K562 (cell line): Measurements from ENCODE around the gene OVOL2.

Experiments
- FOXA1 ChIP-seq: fragments of 450-650 bp; IDR thresholded peaks from 2 replicates; pipeline ENCODE4 v1.6.1; 2016; ENCODE audit warnings: mild to moderate bottlenecking, borderline replicate concordance
- FOXK2 ChIP-seq, 2 experiments: fragments of 450-650 bp; IDR thresholded peaks in 1 of 2; conservative IDR thresholded peaks in 1 of 2; 2 replicates each; pipeline ENCODE4 v1.6.1; 2016; ENCODE audit warnings: low read depth in 2 of 2, mild to moderate bottlenecking in 1 of 2
- POLR2A ChIP-seq: fragments of 450-650 bp; conservative IDR thresholded peaks from 2 replicates; pipeline ENCODE4 v1.6.1; 2016
- SMAD3 ChIP-seq: fragments of 450-650 bp; formaldehyde crosslinking; conservative IDR thresholded peaks from 2 replicates; pipeline ENCODE4 v1.4.0; 2020; ENCODE audit warnings: mild to moderate bottlenecking
- SMARCB1 ChIP-seq: IDR thresholded peaks from 2 replicates; pipeline ENCODE4 v1.6.1; 2011; ENCODE audit warnings: improper control_type of control experiment, low read depth; ENCODE audit not compliant: insufficient read length
- SRF ChIP-seq, 2 experiments: fragments of 250-450, 450-650 bp in 1 of 2; sonication (Bioruptor Pico) in 1 of 2; sonication (generic) in 1 of 2; formaldehyde crosslinking; IDR thresholded peaks; 2 replicates each; pipeline versions ENCODE4 v1.5.0 to v1.5.1; 2020 to 2022; ENCODE audit warnings: mild to moderate bottlenecking in 1 of 2, missing genetic modification reagents in 1 of 2
- ZBTB17 ChIP-seq: fragments of 450-650 bp; formaldehyde crosslinking; IDR thresholded peaks from 2 replicates; pipeline ENCODE4 v1.4.0; 2020; ENCODE audit warnings: mild to moderate bottlenecking
- ZNF785 ChIP-seq: fragments of 250-450 bp; sonication (Bioruptor Pico); IDR thresholded peaks from 2 replicates; pipeline ENCODE4 v1.4.0; 2020; ENCODE audit warnings: mild to moderate bottlenecking
- TF ChIP-seq, protein P1 (sequence below): fragments of 450-650 bp; IDR thresholded peaks from 2 replicates; pipeline ENCODE4 v1.6.1; 2017; ENCODE audit warnings: antibody characterized with exemption
- TF ChIP-seq, protein P2 (sequence below), 2 experiments: fragments of 450-650 bp; formaldehyde crosslinking in 1 of 2; IDR thresholded peaks; 2 replicates each; pipeline versions ENCODE4 v1.4.0 to v1.6.1; 2014 to 2020; ENCODE audit warnings: mild to moderate bottlenecking in 2 of 2, borderline replicate concordance in 1 of 2, low read depth in 1 of 2
- TF ChIP-seq, protein P3 (sequence below): sonication (generic); formaldehyde crosslinking; IDR thresholded peaks from 2 replicates; pipeline ENCODE4 v1.8.0; 2022; ENCODE audit warnings: missing genetic modification reagents, mild to moderate bottlenecking, borderline replicate concordance
- TF ChIP-seq, protein P4 (sequence below): sonication (generic); formaldehyde crosslinking; IDR thresholded peaks from 2 replicates; pipeline ENCODE4 v1.9.0; 2022; ENCODE audit warnings: mild to moderate bottlenecking, missing genetic modification reagents

DNA sequence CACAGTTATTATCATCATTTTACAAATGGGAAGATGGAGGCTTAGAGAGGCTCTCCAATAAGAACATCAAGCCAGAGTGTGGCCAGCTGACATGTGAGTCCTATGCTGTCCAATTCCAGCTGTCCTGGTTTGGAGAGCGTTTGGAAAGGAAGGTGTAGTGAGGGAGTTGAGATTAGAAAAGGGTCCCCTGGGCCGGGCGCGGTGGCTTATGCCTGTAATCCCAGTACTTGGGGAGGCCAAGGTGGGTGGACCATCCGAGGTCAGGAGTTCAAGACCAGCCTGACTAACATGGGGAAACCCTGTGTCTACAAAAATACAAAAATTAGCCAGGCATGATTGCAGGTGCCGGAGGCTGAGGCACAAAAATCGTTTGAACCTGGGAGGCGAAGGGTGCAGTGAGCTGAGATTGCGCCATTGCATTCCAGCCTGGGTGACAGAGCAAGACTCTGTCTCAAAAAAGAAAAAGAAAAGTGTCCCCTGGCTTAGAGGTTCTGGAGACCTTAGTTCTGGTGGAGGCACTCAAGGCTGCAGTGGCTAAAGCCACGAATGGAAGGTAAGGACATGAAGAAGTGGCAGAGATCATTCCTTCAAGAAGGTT is 22.1 kb upstream of the OVOL2 start:
- TF ChIP-seq FOXK2 (conservative IDR thresholded peaks at IDR 0.05 in 1 of 2, IDR thresholded peaks at IDR 0.05 in 1 of 2; ENCODE audit: low read depth in 2 of 2) (no peak), SRF (CRISPR knock-in tag; IDR thresholded peaks at IDR 0.05) (no peak), SMAD3 (CRISPR knock-in tag) (no peak), POLR2A (no peak), FOXA1 (no peak), ZNF785 (CRISPR knock-in tag) (no peak), ZBTB17 (CRISPR knock-in tag) (no peak), SMARCB1 (no peak)
- TF ChIP-seq, protein P1, sequence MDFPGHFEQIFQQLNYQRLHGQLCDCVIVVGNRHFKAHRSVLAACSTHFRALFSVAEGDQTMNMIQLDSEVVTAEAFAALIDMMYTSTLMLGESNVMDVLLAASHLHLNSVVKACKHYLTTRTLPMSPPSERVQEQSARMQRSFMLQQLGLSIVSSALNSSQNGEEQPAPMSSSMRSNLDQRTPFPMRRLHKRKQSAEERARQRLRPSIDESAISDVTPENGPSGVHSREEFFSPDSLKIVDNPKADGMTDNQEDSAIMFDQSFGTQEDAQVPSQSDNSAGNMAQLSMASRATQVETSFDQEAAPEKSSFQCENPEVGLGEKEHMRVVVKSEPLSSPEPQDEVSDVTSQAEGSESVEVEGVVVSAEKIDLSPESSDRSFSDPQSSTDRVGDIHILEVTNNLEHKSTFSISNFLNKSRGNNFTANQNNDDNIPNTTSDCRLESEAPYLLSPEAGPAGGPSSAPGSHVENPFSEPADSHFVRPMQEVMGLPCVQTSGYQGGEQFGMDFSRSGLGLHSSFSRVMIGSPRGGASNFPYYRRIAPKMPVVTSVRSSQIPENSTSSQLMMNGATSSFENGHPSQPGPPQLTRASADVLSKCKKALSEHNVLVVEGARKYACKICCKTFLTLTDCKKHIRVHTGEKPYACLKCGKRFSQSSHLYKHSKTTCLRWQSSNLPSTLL, result no peak
- TF ChIP-seq, protein P2, sequence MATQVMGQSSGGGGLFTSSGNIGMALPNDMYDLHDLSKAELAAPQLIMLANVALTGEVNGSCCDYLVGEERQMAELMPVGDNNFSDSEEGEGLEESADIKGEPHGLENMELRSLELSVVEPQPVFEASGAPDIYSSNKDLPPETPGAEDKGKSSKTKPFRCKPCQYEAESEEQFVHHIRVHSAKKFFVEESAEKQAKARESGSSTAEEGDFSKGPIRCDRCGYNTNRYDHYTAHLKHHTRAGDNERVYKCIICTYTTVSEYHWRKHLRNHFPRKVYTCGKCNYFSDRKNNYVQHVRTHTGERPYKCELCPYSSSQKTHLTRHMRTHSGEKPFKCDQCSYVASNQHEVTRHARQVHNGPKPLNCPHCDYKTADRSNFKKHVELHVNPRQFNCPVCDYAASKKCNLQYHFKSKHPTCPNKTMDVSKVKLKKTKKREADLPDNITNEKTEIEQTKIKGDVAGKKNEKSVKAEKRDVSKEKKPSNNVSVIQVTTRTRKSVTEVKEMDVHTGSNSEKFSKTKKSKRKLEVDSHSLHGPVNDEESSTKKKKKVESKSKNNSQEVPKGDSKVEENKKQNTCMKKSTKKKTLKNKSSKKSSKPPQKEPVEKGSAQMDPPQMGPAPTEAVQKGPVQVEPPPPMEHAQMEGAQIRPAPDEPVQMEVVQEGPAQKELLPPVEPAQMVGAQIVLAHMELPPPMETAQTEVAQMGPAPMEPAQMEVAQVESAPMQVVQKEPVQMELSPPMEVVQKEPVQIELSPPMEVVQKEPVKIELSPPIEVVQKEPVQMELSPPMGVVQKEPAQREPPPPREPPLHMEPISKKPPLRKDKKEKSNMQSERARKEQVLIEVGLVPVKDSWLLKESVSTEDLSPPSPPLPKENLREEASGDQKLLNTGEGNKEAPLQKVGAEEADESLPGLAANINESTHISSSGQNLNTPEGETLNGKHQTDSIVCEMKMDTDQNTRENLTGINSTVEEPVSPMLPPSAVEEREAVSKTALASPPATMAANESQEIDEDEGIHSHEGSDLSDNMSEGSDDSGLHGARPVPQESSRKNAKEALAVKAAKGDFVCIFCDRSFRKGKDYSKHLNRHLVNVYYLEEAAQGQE (IDR thresholded peaks at IDR 0.05; ENCODE audit: borderline replicate concordance), result no peak
- TF ChIP-seq, protein P2 (CRISPR knock-in tag; IDR thresholded peaks at IDR 0.05; ENCODE audit: low read depth), result no peak
- TF ChIP-seq, protein P3, sequence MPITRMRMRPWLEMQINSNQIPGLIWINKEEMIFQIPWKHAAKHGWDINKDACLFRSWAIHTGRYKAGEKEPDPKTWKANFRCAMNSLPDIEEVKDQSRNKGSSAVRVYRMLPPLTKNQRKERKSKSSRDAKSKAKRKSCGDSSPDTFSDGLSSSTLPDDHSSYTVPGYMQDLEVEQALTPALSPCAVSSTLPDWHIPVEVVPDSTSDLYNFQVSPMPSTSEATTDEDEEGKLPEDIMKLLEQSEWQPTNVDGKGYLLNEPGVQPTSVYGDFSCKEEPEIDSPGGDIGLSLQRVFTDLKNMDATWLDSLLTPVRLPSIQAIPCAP (CRISPR knock-in tag), result no peak
- TF ChIP-seq, protein P4, sequence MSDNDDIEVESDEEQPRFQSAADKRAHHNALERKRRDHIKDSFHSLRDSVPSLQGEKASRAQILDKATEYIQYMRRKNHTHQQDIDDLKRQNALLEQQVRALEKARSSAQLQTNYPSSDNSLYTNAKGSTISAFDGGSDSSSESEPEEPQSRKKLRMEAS (CRISPR knock-in tag), result no peak
